H1 (cell line): Measurements from ENCODE around the gene NEGR1.

Experiments used
- ATF3 ChIP-seq: IDR thresholded peaks from 2 replicates; pipeline ENCODE4 v1.6.1; 2011; ENCODE audit warnings: low read depth, mild to moderate bottlenecking, low read length; ENCODE audit not compliant: insufficient read depth
- BRCA1 ChIP-seq: IDR thresholded peaks from 2 replicates; pipeline ENCODE4 v1.6.1; 2012; ENCODE audit warnings: low read depth, low read length, improper control_type of control experiment
- CEBPB ChIP-seq: IDR thresholded peaks from 2 replicates; pipeline ENCODE4 v1.6.1; 2012; ENCODE audit warnings: low read depth, low read length
- CHD1 ChIP-seq: IDR thresholded peaks from 2 replicates; pipeline ENCODE4 v1.6.1; 2012; ENCODE audit warnings: low read depth, low read length, improper control_type of control experiment
- EZH2 ChIP-seq: fragments of 200-600 bp; sonication (generic); IDR thresholded peaks from 2 replicates; pipeline ENCODE4 v1.7.1; 2012; ENCODE audit warnings: low read depth, mild to moderate bottlenecking, moderate library complexity, low read length, inconsistent platforms; ENCODE audit not compliant: severe bottlenecking
- POLR2A ChIP-seq, 2 experiments: IDR thresholded peaks; 1 replicate in 1 of 2; 2 replicates in 1 of 2; pipeline ENCODE4 v1.6.1; 2011; ENCODE audit warnings: low read depth in 2 of 2, low read length in 2 of 2, mild to moderate bottlenecking in 2 of 2; ENCODE audit errors: control extremely low read depth in 1 of 2
- RFX5 ChIP-seq: IDR thresholded peaks from 2 replicates; pipeline ENCODE4 v1.6.1; 2011; ENCODE audit warnings: low read depth, low read length, improper control_type of control experiment, borderline replicate concordance
- RXRA ChIP-seq: IDR thresholded peaks from 2 replicates; pipeline ENCODE4 v1.6.1; 2011; ENCODE audit warnings: low read depth, mild to moderate bottlenecking, low read length, moderate library complexity; ENCODE audit not compliant: insufficient read depth
- TF ChIP-seq, protein P1 (sequence below), 3 experiments: IDR thresholded peaks; 1 replicate in 2 of 3; 2 replicates in 1 of 3; pipeline versions ENCODE4 v1.5.1 to v1.6.1; 2011; ENCODE audit warnings: low read length in 3 of 3, mild to moderate bottlenecking in 3 of 3, inconsistent platforms in 2 of 3, low read depth in 1 of 3, moderate library complexity in 1 of 3; ENCODE audit not compliant: insufficient read depth in 1 of 3; ENCODE audit errors: control extremely low read depth in 1 of 3

DNA sequence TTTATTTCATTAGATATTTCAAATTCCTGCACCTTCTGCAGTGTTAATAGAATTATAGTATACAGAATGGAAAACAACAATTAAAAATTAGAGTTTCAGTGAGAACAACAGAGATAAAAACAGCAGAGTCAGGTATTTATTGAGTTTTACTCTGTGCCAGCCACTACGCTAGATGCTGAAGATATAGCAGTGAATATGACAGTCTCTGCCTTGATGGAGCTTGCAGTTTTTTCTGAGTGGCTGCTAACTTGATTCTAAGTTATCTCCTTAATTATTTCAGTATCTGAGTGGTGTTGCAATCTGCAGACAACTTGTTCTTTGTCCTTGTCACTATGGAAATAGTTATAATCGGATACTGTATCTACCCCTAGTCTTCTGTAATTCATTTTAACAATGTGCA lies 817.2 kb downstream of the NEGR1 start:
- TF ChIP-seq, protein P1, sequence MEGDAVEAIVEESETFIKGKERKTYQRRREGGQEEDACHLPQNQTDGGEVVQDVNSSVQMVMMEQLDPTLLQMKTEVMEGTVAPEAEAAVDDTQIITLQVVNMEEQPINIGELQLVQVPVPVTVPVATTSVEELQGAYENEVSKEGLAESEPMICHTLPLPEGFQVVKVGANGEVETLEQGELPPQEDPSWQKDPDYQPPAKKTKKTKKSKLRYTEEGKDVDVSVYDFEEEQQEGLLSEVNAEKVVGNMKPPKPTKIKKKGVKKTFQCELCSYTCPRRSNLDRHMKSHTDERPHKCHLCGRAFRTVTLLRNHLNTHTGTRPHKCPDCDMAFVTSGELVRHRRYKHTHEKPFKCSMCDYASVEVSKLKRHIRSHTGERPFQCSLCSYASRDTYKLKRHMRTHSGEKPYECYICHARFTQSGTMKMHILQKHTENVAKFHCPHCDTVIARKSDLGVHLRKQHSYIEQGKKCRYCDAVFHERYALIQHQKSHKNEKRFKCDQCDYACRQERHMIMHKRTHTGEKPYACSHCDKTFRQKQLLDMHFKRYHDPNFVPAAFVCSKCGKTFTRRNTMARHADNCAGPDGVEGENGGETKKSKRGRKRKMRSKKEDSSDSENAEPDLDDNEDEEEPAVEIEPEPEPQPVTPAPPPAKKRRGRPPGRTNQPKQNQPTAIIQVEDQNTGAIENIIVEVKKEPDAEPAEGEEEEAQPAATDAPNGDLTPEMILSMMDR (IDR thresholded peaks at IDR 0.05; ENCODE audit: control extremely low read depth in 1 of 3, insufficient read depth in 1 of 3, low read depth in 1 of 3, low read length in 3 of 3): no peak
- no peak for TF ChIP-seq CEBPB
- no peak for TF ChIP-seq POLR2A (IDR thresholded peaks at IDR 0.05; ENCODE audit: control extremely low read depth in 1 of 2, low read depth in 2 of 2, low read length in 2 of 2)
- TF ChIP-seq RFX5: no peak
- no peak for TF ChIP-seq ATF3
- TF ChIP-seq RXRA: no peak
- TF ChIP-seq EZH2: no peak
- no peak for TF ChIP-seq BRCA1
- no peak for TF ChIP-seq CHD1
